Endothelial cell of umbilical vein (primary cell): Measurements from ENCODE around the gene CTU2. TPM values are rescaled to one million over a fixed set of nuclear protein-coding genes. Genes with fewer than 3 reads are reported as not detected.

ENCODE experiments used
- BruUV-seq: library from RNA; stranded (reverse); fragments of 400-500 nt; replicated peaks from 2 replicates; lab custom pipeline; 2021; lab: Mats Ljungman, UMichigan
- CTCF ChIA-PET: fragments of 300-600, 350-600 bp; sonication (Branson Sonifier 250); formaldehyde crosslinking; loops from one replicate; lab custom pipeline; 2021; ENCODE audit warnings: antibody characterized with exemption, inconsistent platforms; lab: Charles Lee
- POLR2A ChIA-PET: fragments of 300-600, 350-600 bp; sonication (Branson Sonifier 250); formaldehyde crosslinking; loops from one replicate; lab custom pipeline; 2021; ENCODE audit warnings: antibody characterized with exemption, inconsistent platforms; lab: Charles Lee
- DNase-seq: peaks from one replicate; pipeline ENCODE4 v3.0.0-alpha.2; 2011; ENCODE audit warnings: low read depth, low spot score
- FAIRE-seq: peaks from 2 replicates; lab custom pipeline; 2011; peaks lifted over from hg19 to GRCh38; lab: Jason Lieb, UNC
- H2AFZ ChIP-seq: 2 replicates; pipeline ENCODE4 v1.6.0; 2012; ENCODE audit warnings: low read depth, low read length, control low read depth, inconsistent platforms
- H3K27ac ChIP-seq: 2 replicates; pipeline ENCODE4 v1.5.1; 2011; ENCODE audit warnings: low read depth, mild to moderate bottlenecking, control low read depth, low read length, moderate library complexity; ENCODE audit not compliant: insufficient read depth
- H3K27me3 ChIP-seq, 2 experiments: 2 replicates each; pipeline versions ENCODE4 v1.6.0 to v1.6.1; 2011; ENCODE audit warnings: low read length in 2 of 2, mixed read lengths in 1 of 2; ENCODE audit not compliant: control insufficient read depth in 2 of 2, insufficient read depth in 2 of 2
- H3K36me3 ChIP-seq, 2 experiments: 2 replicates in 1 of 2; 3 replicates in 1 of 2; pipeline ENCODE4 v1.5.1; 2011; ENCODE audit warnings: low read length in 2 of 2, mild to moderate bottlenecking in 1 of 2, moderate library complexity in 1 of 2; ENCODE audit not compliant: control insufficient read depth in 2 of 2, insufficient read depth in 2 of 2; ENCODE audit errors: extremely low read depth in 1 of 2
- H3K4me1 ChIP-seq: 3 replicates; pipeline ENCODE4 v1.5.1; 2011; ENCODE audit warnings: mild to moderate bottlenecking, low read length; ENCODE audit not compliant: control insufficient read depth, insufficient read depth; ENCODE audit errors: extremely low read depth
- H3K4me2 ChIP-seq: 2 replicates; pipeline ENCODE4 v1.6.1; 2011; ENCODE audit warnings: low read length, control low read depth, mixed read lengths; ENCODE audit not compliant: insufficient read depth
- H3K4me3 ChIP-seq, 3 experiments: fragments of 200-600 bp in 1 of 3; sonication (generic), shearing (Covaris generic) in 1 of 3; replicated peaks in 1 of 3; 2 replicates each; pipeline ENCODE4 v1.5.1; 2011 to 2016; ENCODE audit warnings: control low read depth in 3 of 3, low read length in 3 of 3, mild to moderate bottlenecking in 2 of 3, inconsistent platforms in 1 of 3, low read depth in 1 of 3, moderate library complexity in 1 of 3; ENCODE audit not compliant: insufficient read depth in 1 of 3
- H3K79me2 ChIP-seq: 2 replicates; pipeline ENCODE4 v1.6.0; 2012; ENCODE audit warnings: low read length, inconsistent platforms; ENCODE audit not compliant: control insufficient read depth, insufficient read depth
- H3K9ac ChIP-seq: replicated peaks from 2 replicates; pipeline ENCODE3; 2011; ENCODE audit warnings: low read length, control low read depth; ENCODE audit not compliant: insufficient read depth; ENCODE audit errors: extremely low read depth
- H3K9me1 ChIP-seq: replicated peaks from 3 replicates; pipeline ENCODE4 v1.6.0; 2011; ENCODE audit warnings: mild to moderate bottlenecking, low read length; ENCODE audit not compliant: control insufficient read depth, insufficient read depth; ENCODE audit errors: extremely low read depth
- H3K9me3 ChIP-seq: replicated peaks from 2 replicates; pipeline ENCODE4 v1.5.1; 2012; ENCODE audit warnings: low read length, inconsistent platforms; ENCODE audit not compliant: control insufficient read depth, insufficient read depth
- H4K20me1 ChIP-seq: replicated peaks from 2 replicates; pipeline ENCODE3; 2011; ENCODE audit warnings: mild to moderate bottlenecking, low read length; ENCODE audit not compliant: control insufficient read depth, insufficient read depth; ENCODE audit errors: extremely low read depth
- CTCF ChIP-seq, 2 donors: IDR thresholded peaks; 1 replicate in 1 of 2; 2 replicates in 1 of 2; pipeline ENCODE4 v1.5.1; 2011; ENCODE audit warnings: low read length in 2 of 2, mild to moderate bottlenecking in 2 of 2, moderate library complexity in 2 of 2, control low read depth in 1 of 2, inconsistent platforms in 1 of 2, low read depth in 1 of 2; ENCODE audit not compliant: insufficient read depth in 1 of 2; ENCODE audit errors: extremely low read depth in 1 of 2
- EZH2 ChIP-seq: IDR thresholded peaks from 2 replicates; pipeline ENCODE4 v1.6.1; 2012; ENCODE audit warnings: borderline replicate concordance, low read depth, mild to moderate bottlenecking, moderate library complexity, low read length, inconsistent platforms; ENCODE audit not compliant: severe bottlenecking
- FOS ChIP-seq: IDR thresholded peaks from 2 replicates; pipeline ENCODE4 v1.6.1; 2011; ENCODE audit warnings: mild to moderate bottlenecking, low read length, moderate library complexity, borderline replicate concordance; ENCODE audit not compliant: insufficient read depth
- GATA2 ChIP-seq: IDR thresholded peaks from 2 replicates; pipeline ENCODE4 v1.7.0; 2011; ENCODE audit warnings: low read depth, mild to moderate bottlenecking, moderate library complexity, mixed read lengths, low read length; ENCODE audit not compliant: insufficient read length, insufficient read depth
- JUN ChIP-seq: IDR thresholded peaks from 2 replicates; pipeline ENCODE4 v1.6.1; 2011; ENCODE audit warnings: borderline replicate concordance, low read depth; ENCODE audit not compliant: insufficient read length, insufficient read depth
- MYC ChIP-seq: IDR thresholded peaks from one replicate; pipeline ENCODE4 v1.6.1; 2011; ENCODE audit warnings: mild to moderate bottlenecking, low read depth, low read length
- POLR2A ChIP-seq: IDR thresholded peaks from 2 replicates; pipeline ENCODE4 v1.6.1; 2012; ENCODE audit warnings: low read depth, mild to moderate bottlenecking, control low read depth, low read length
- POLR2AphosphoS5 ChIP-seq: IDR thresholded peaks from 2 replicates; pipeline ENCODE4 v1.6.1; 2012; ENCODE audit warnings: low read depth, mild to moderate bottlenecking, control low read depth, low read length, moderate library complexity; ENCODE audit not compliant: insufficient read depth
- dilution Hi-C: fragments of 300-500 bp; cut with MboI; formaldehyde crosslinking; loops from one replicate; pipeline ENCODE4 v1.15.0; 2019; ENCODE audit warnings: low sequenced_read_pairs; ENCODE audit not compliant: extremely low pct_ligation_motif_present
- intact Hi-C: fragments of 100-400 bp; cut with micrococcal nuclease; formaldehyde crosslinking; loops from one replicate; pipeline ENCODE4 v1.10.0; 2022
- polyA plus RNA-seq, 4 experiments: library from polyadenylated mRNA; depleted of rRNA in 3 of 4; stranded (reverse) in 3 of 4; unstranded in 1 of 4; fragments of >200 nt; gene quantifications; 2 replicates each; pipeline versions ENCODE4 v1.2.1 to v1.2.3, GENCODE V29; 2011 to 2012; ENCODE audit warnings: missing spikeins in 1 of 4
- total RNA-seq: library from RNA; stranded (reverse); gene quantifications from 2 replicates; pipeline ENCODE4 v1.2.3, GENCODE V29; 2021
- TF ChIP-seq, protein P1 (sequence below): IDR thresholded peaks from 2 replicates; pipeline ENCODE4 v1.6.1; 2011; ENCODE audit not compliant: insufficient read depth, insufficient read length

CTU2 gene
- total and polyA plus RNA-seq, 2 donors (not counting 3 experiments of a cell fraction or from before 2014, with no cell fraction given), result 26.1 to 33.7 TPM

DNA sequence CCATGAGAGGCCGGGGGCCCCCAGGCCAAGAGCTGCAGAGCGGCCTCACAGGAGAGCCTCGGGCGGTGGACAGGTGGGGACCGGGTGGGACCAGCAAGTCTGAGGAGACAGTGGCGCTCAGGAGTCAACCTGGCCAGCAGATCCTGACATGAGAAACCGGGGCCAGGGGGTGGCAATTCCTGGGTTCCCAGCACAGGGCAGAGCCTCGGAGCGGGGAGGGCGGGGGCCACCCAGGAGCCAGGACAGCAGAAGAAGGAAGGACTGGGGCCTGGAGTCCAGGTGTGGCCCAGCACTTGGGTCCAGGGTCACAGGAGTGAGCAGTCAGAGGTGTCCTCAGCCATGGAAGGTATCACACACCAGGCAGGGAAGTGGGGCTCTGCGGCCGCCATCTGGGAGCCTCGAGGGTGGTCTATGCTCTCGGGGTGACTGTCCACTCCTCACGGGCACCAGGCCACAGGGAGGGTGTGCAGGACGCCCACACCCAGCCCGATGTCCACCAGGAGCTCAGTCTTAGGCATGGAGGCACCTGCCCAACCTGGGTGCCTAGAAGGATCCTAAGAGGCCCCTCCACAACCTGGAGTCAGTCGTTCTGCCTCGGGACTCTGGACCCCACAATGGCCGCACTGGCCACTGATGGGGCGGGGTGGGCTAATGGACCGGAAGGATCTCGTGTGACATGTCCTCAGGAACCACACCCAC lies 49.6 kb downstream of the CTU2 start:
- Histone ChIP-seq H3K79me2 (peaks cover 86% of the 10 kb centered on the region), H3K9ac (no peak overlapping the region), H3K27ac (no peak overlapping the region), H2AFZ (no peak overlapping the region), H4K20me1 (no peaks in the 10 kb centered on the region), H3K4me3 (no peak overlapping the region), H3K4me1 (peaks cover 5% of the 10 kb centered on the region), H3K36me3 (peaks cover 0 to 12% of the 10 kb centered on the region in 2 experiments), H3K4me2 (no peak overlapping the region), H3K27me3 (no peaks in the 10 kb centered on the region), H3K9me1 (no peaks in the 10 kb centered on the region), H3K9me3 (no peaks in the 10 kb centered on the region)
- CTCF ChIA-PET, result interaction anchor here (0.9 to 3.3 kb wide), 9 partner anchors 10 to 409 kb away, joined by 3 to 31 read pairs (median 4); partner anchors contain the start of gene PIEZO1
- FAIRE-seq (no peak), DNase-seq (no peak)
- POLR2A ChIA-PET, result no interaction called here
- intact Hi-C loops, result no loop called here
- TF ChIP-seq FOS (no peak), POLR2A (no peak), EZH2 (no peak), POLR2AphosphoS5 (no peak), CTCF (IDR thresholded peaks at IDR 0.05; ENCODE audit: extremely low read depth in 1 of 2, insufficient read depth in 1 of 2, low read depth in 1 of 2, low read length in 2 of 2) (no peak), MYC (no peak), JUN (no peak), GATA2 (no peak)
- TF ChIP-seq, protein P1, sequence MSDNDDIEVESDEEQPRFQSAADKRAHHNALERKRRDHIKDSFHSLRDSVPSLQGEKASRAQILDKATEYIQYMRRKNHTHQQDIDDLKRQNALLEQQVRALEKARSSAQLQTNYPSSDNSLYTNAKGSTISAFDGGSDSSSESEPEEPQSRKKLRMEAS, result no peak
- dilution Hi-C loops, result no loop called here
- no TSS peak for BruUV-seq
